Ectodermal cell (in vitro differentiated cells): ENCODE measurements around the gene OR7C2. TPM values are rescaled to one million over a fixed set of nuclear protein-coding genes. Genes with fewer than 3 reads are reported as not detected.
"Not testable (repeated sequence)": the region's sequence is repeated elsewhere in the genome, so short reads cannot be mapped to it uniquely, and the experiment has no call there.

Source experiments
- H3K27ac ChIP-seq: 2 replicates; pipeline ENCODE4 v1.7.0; 2013; ENCODE audit warnings: mild to moderate bottlenecking, low read depth, low read length; ENCODE audit not compliant: insufficient read depth, poor library complexity, severe bottlenecking
- H3K27me3 ChIP-seq: 2 replicates; pipeline ENCODE4 v1.7.0; 2013; ENCODE audit warnings: mild to moderate bottlenecking, low read length; ENCODE audit not compliant: insufficient read depth, control insufficient read depth, poor library complexity, severe bottlenecking
- H3K36me3 ChIP-seq: one replicate; pipeline ENCODE4 v1.7.0; 2013; ENCODE audit warnings: low read length; ENCODE audit not compliant: control insufficient read depth, insufficient read depth
- H3K4me1 ChIP-seq: one replicate; pipeline ENCODE4 v1.7.0; 2013; ENCODE audit warnings: low read length; ENCODE audit not compliant: control insufficient read depth, insufficient read depth
- H3K4me3 ChIP-seq: 2 replicates; pipeline ENCODE4 v1.7.0; 2013; ENCODE audit warnings: low read depth, low read length, control low read depth; ENCODE audit not compliant: insufficient read depth
- H3K9me3 ChIP-seq: 2 replicates; pipeline ENCODE4 v1.7.0; 2013; ENCODE audit warnings: mild to moderate bottlenecking, low read length, moderate library complexity; ENCODE audit not compliant: control insufficient read depth
- WGBS, 2 experiments: methylation state at CpG; one replicate each; pipeline ENCODE4 v1.1.7; 2013; ENCODE audit warnings: missing lambda C conversion rate in 2 of 2; 5-methylcytosine and 5-hydroxymethylcytosine counted together
- polyA plus RNA-seq, 4 experiments: library from polyadenylated mRNA; stranded (reverse); fragments of 50-300 nt; gene quantifications; one replicate each; pipeline ENCODE4 v1.2.3, GENCODE V29; 2013

The OR7C2 gene
- not detected for polyA plus RNA-seq (2013, experiment 1 of 4)
- polyA plus RNA-seq (2013, experiment 2 of 4), result not detected
- not detected for polyA plus RNA-seq (2013, experiment 3 of 4)
- not detected for polyA plus RNA-seq (2013, experiment 4 of 4)

DNA sequence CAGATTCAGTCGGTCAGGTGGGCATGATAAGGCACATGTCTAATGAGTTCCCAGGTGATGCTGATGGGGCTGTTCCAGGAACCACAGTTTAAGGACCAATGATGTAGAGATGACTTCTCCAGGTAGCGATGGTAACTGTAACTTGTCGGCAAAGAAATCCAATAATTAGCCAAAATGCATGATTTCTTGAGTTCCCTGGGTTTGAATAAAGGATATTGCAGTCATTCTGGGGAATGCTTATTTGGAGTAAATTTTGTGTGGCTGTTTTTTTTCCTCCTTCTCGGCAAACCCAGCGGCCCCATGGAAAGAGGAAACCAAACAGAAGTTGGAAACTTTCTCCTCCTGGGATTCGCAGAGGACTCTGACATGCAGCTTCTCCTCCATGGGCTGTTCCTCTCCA is at the start of gene OR7C2:
OR7C2 (plus strand) TSS at position 301 of the 400 bp plus-strand sequence; CDS start at position 301, 0 bp downstream.
- no peak within 1 kb of the TSS for H3K27ac ChIP-seq
- no peaks in the 10 kb centered on the region for H3K27me3 ChIP-seq
- no peak within 1 kb of the TSS for H3K4me3 ChIP-seq
- 81 to 84% methylated on average over 6 of the region's 6 CpGs for WGBS, 2 experiments
- H3K4me1 ChIP-seq, result no peaks in the 10 kb centered on the region
- peaks cover 11% of the 10 kb centered on the region for H3K9me3 ChIP-seq
- no peaks in the 10 kb centered on the region for H3K36me3 ChIP-seq

DNA sequence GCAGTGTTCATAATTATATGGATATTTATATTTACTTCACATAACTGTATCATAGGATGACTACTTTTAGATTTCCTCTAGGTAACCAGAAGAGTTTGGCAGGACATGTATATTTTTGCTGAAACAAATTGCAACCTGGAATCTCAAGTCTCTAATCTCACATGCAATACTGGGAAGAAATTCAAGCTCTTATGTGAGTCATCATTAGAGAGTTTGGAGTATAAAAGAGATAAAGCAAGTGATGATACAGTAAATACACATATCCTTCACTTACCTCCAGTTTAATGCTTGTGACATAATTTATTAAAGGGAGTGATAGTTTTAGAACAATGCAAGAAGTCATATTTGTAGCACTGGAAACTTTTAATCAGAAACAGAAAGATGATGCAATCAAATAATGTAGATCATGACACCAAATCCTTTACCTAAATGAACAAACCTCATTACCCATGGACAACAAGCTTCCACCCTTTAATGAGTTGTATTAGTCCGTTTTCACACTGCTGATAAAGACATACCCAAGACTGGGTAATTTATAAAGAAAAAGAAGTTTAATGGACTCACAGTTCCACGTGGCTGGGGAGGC is 39.5 kb upstream of the OR7C2 start:
- no peaks in the 10 kb centered on the region for H3K36me3 ChIP-seq
- H3K9me3 ChIP-seq, result peaks cover 22% of the 10 kb centered on the region
- no peaks in the 10 kb centered on the region for H3K4me1 ChIP-seq
- H3K4me3 ChIP-seq, result no peak overlapping the region
- WGBS, 2 experiments, result 0 to 16% methylated on average over 1 to 2 of the region's 2 CpGs
- no peaks in the 10 kb centered on the region for H3K27me3 ChIP-seq
- H3K27ac ChIP-seq, result no peak overlapping the region

DNA sequence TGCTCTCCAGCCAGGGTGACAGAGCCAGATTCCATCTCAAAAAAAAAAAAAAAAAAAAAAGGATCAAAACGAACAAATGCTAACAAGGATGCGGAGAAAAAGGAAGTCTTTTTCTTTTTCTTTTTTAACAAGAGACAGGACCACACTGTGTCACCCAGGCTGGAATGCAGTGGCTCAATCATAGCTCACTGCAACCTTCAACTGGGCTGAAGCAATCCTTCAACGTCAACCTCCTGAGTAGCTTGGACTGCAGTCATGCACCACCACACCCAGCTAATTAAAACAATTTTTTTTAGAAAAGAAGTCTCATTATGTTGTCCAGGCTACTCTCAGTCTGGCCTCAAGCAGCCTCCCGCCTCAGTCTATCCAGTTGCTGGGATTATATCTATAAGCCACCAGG is 34.6 kb upstream of the OR7C2 start:
- H3K27me3 ChIP-seq, result no peaks in the 10 kb centered on the region
- peaks cover 19% of the 10 kb centered on the region for H3K9me3 ChIP-seq
- H3K4me3 ChIP-seq, result no peak overlapping the region
- no peaks in the 10 kb centered on the region for H3K4me1 ChIP-seq
- no peaks in the 10 kb centered on the region for H3K36me3 ChIP-seq
- 72 to 80% methylated on average over 4 of the region's 4 CpGs for WGBS, 2 experiments
- no peak overlapping the region for H3K27ac ChIP-seq

DNA sequence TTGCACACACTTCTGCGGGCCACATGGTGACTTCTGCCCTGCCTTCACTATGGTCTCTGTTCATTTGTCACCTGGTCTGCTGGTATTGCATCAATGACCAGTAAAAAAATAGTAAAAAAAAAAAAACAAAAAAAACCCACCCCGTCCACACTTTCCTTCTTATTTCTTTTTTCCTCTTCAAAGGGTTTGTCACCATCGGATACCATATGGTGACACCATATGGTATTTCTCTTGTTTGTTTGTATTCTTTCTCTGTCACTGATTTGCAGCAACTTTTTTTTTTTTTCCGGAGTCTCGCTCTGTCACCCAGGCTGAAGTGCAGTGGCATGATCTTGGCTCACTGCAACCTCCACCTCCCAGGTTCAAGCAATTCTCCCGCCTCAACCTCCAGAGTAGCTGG is 26.2 kb upstream of the OR7C2 start:
- Histone ChIP-seq H3K36me3 (no peaks in the 10 kb centered on the region), H3K4me1 (no peaks in the 10 kb centered on the region), H3K27ac (no peak overlapping the region), H3K9me3 (peaks cover 12% of the 10 kb centered on the region), H3K27me3 (no peaks in the 10 kb centered on the region), H3K4me3 (no peak overlapping the region)
- 76 to 87% methylated on average over 4 to 5 of the region's 6 CpGs for WGBS, 2 experiments

DNA sequence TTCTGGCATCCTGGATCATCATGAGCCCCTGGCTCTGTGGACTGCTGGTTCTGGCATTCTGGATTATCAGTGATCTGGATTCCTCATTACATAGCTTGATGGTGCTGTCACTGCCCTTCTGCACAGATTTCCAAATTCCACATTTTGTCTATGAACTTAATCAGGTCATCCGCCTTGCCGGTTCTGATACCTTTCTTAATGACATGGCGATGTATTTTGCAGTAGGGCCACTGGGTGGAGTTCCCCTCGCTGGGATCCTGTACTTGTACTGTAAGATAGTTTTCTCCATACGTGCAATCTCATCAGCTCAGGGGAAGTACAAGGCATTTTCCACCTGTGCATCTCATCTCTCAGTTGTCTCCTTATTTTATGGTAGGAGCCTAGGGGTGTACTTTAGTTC is 24.4 kb upstream of the OR7C2 start:
- Histone ChIP-seq H3K4me1 (no peaks in the 10 kb centered on the region), H3K9me3 (peaks cover 19% of the 10 kb centered on the region), H3K27me3 (no peaks in the 10 kb centered on the region), H3K36me3 (no peaks in the 10 kb centered on the region), H3K4me3 (no peak overlapping the region), H3K27ac (no peak overlapping the region)
- WGBS, 2 experiments, result 61 to 65% methylated on average over 5 of the region's 5 CpGs

DNA sequence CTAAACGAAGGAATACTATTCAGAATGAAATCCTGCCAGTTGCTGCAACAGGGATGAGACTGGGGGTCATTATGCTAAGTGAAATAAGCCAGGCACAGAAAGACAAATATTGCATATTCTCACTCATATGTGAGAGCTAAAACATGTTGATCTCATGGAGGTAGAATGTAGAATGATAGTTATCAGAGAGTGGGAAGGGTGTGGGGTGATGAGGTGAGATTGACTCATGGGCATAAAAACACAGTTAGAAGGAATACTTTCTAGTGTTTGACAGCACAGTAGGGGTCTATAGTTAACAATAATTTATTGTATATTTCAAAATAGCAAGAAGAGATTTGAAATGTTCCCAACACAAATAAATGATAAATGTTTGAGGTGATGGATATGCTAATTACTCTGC is 7.8 kb upstream of the OR7C2 start:
- H3K9me3 ChIP-seq, result peaks cover 5% of the 10 kb centered on the region
- no peak overlapping the region for H3K4me3 ChIP-seq
- no peak overlapping the region for H3K27ac ChIP-seq
- WGBS, 2 experiments, result 28 to 30% methylated on average over 1 of the region's 1 CpG
- no peaks in the 10 kb centered on the region for H3K36me3 ChIP-seq
- H3K27me3 ChIP-seq, result no peaks in the 10 kb centered on the region
- no peaks in the 10 kb centered on the region for H3K4me1 ChIP-seq

DNA sequence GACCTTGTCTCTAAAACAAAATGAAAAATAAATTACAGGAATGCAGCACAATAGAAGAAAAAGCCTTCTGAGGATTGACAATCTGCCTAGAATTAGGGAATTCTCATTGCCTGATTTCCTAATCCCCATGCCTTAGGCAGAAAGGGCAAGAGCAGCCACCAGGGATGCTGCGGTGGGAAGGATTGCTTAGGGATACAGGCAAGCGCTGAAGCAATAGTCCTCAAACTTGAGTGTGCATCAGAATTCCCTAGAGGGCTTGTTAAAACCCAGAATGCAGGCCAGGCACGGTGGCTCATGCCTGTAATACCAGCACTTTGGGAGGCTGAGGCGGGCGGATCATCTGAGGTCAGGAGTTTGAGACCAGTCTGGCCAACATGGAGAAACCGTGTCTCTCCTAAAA is 1.0 kb upstream of the OR7C2 start:
- 71 to 72% methylated on average over 6 of the region's 6 CpGs for WGBS, 2 experiments
- H3K9me3 ChIP-seq, result peaks cover 11% of the 10 kb centered on the region

DNA sequence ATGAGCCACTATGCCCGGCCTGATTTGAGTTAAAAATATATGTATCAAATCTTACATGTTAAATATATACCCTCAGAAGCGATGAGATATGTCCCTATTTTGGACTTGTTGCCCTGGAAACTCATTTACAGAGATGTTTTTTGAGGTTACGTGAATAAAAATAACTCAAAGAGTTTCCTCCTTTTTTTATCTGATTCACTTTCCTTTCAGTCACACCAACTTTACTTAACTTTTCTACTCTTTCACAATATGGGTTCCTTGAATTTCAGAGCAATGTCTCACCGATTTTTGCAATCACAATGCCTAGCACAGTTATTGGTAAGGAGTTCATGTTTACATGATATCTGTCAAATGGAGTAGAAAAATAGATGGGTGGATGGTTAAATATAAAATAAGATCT is 2.3 kb downstream of the OR7C2 start:
- Histone ChIP-seq H3K9me3 (peaks cover 11% of the 10 kb centered on the region), H3K4me3 (no peak overlapping the region), H3K27me3 (no peaks in the 10 kb centered on the region), H3K36me3 (no peaks in the 10 kb centered on the region), H3K27ac (no peak overlapping the region), H3K4me1 (no peaks in the 10 kb centered on the region)
- 52 to 69% methylated on average over 3 to 4 of the region's 4 CpGs for WGBS, 2 experiments

More for the DNA sequence above, 1.0 kb upstream of the OR7C2 start:
- H3K27ac ChIP-seq, result no peak overlapping the region
- H3K4me3 ChIP-seq, result no peak overlapping the region
- no peaks in the 10 kb centered on the region for H3K4me1 ChIP-seq
- H3K27me3 ChIP-seq, result no peaks in the 10 kb centered on the region
- no peaks in the 10 kb centered on the region for H3K36me3 ChIP-seq

DNA sequence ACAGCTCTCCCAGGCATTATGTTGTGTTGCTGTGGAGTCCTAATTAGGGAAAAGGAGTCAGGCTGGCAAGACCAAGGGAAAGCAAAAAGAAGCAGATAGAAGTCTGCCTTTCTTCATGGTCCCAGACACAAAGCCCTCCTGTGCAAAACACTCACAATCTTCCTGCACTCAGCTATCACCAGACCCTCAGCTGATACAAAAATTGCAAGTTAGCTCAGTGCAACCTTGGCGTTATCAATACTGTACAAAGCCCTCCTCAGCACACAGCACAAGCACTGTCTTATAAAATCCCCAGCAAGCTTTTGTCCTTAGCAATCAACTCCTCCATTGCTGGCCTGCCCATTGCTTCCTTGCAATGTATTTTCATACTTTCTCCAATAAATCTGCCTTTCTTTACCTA is 3.2 kb downstream of the OR7C2 start:
- H3K36me3 ChIP-seq, result no peaks in the 10 kb centered on the region
- no peaks in the 10 kb centered on the region for H3K27me3 ChIP-seq
- no peaks in the 10 kb centered on the region for H3K4me1 ChIP-seq
- H3K9me3 ChIP-seq, result peaks cover 11% of the 10 kb centered on the region
- no peak overlapping the region for H3K27ac ChIP-seq
- no peak overlapping the region for H3K4me3 ChIP-seq
- 61 to 74% methylated on average over 1 of the region's 1 CpG for WGBS, 2 experiments

DNA sequence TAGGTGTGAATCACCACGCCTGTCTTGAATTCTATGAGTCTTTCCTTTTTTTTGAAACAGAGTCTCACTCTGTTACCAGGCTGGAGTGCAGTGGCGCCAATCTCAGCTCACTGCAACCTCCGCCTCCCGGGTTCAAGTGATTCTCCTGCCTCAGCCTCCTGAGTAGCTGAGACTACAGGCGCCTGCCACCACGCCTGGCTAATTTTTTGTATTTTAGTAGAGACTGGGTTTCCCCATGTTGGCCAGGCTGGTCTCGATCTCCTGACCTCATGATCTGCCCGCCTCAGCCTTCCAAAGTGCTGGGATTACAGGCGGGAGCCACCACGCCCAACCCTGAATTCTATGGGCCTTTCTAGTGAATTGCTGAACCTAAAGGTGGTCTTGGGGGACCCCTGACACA is 8.1 kb downstream of the OR7C2 start:
- H3K27ac ChIP-seq, H3K4me3 ChIP-seq, H3K27me3 ChIP-seq, H3K36me3 ChIP-seq, H3K4me1 ChIP-seq: not testable (repeated sequence)
- 77 to 81% methylated on average over 10 of the region's 10 CpGs for WGBS, 2 experiments
- peaks cover 10% of the 10 kb centered on the region for H3K9me3 ChIP-seq

DNA sequence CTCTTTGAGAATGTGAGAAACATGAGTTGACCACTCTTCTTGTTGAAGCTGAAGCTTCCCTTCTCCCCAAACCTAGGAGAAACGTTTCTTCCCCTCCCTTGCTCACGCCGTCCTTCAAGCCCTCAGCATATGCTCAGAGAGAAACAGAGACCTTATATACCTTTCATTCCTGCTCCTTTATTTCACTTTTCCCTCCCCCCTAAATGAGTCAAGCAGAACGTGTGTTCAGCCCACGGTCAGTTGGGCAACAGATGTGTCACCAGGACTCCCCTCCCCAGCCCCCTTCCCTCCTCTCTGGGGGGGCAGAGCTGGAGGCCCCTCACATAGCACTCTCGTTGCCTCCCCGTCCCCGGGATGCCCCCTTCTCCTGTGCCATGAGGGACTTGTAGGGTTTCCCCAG is 8.6 kb downstream of the OR7C2 start:
- Histone ChIP-seq H3K27ac (no peak overlapping the region), H3K27me3 (no peaks in the 10 kb centered on the region), H3K4me3 (no peak overlapping the region), H3K36me3 (no peaks in the 10 kb centered on the region), H3K4me1 (no peaks in the 10 kb centered on the region), H3K9me3 (peaks cover 10% of the 10 kb centered on the region)
- 69 to 76% methylated on average over 8 of the region's 8 CpGs for WGBS, 2 experiments
